Liver (tissue), 9 donors: Measurements from ENCODE around the gene GRK6. TPM values are rescaled to one million over a fixed set of nuclear protein-coding genes. Genes with fewer than 3 reads are reported as not detected.

Experiments
- DNase-seq: peaks from one replicate; pipeline ENCODE4 v3.0.0-alpha.2; 2017; ENCODE audit warnings: low spot score
- H3K27ac ChIP-seq, 2 donors: one replicate each; pipeline ENCODE4 v1.7.0; 2013; ENCODE audit warnings: inconsistent platforms in 2 of 2, low read length in 2 of 2, control low read depth in 1 of 2, low read depth in 1 of 2, mild to moderate bottlenecking in 1 of 2
- H3K27me3 ChIP-seq, 4 donors: one replicate each; pipeline versions ENCODE4 v1.6.1 to v1.7.0; 2013; ENCODE audit warnings: low read length in 3 of 4, inconsistent platforms in 1 of 4, mild to moderate bottlenecking in 1 of 4, moderate library complexity in 1 of 4; ENCODE audit not compliant: control insufficient read depth in 4 of 4, insufficient read depth in 4 of 4
- H3K36me3 ChIP-seq, 4 donors: one replicate each; pipeline versions ENCODE4 v1.6.1 to v1.7.0; 2013; ENCODE audit warnings: low read length in 3 of 4, mild to moderate bottlenecking in 3 of 4, low read depth in 1 of 4, moderate library complexity in 1 of 4; ENCODE audit not compliant: control insufficient read depth in 4 of 4, insufficient read depth in 3 of 4
- H3K4me1 ChIP-seq, 4 donors: one replicate each; pipeline versions ENCODE4 v1.6.1 to v1.7.0; 2013; ENCODE audit warnings: low read length in 3 of 4, mild to moderate bottlenecking in 3 of 4, moderate library complexity in 1 of 4; ENCODE audit not compliant: control insufficient read depth in 4 of 4, insufficient read depth in 4 of 4
- H3K4me3 ChIP-seq, 3 donors: one replicate each; pipeline versions ENCODE4 v1.6.1 to v1.7.0; 2013; ENCODE audit warnings: low read length in 3 of 3, control low read depth in 1 of 3, low read depth in 1 of 3, mild to moderate bottlenecking in 1 of 3
- H3K9ac ChIP-seq, 2 donors: one replicate each; pipeline ENCODE4 v1.7.0; 2013; ENCODE audit warnings: low read length in 2 of 2, mild to moderate bottlenecking in 2 of 2, moderate library complexity in 2 of 2, control low read depth in 1 of 2, low read depth in 1 of 2
- H3K9me3 ChIP-seq, 4 donors: one replicate each; pipeline versions ENCODE4 v1.6.1 to v1.7.0; 2013; ENCODE audit warnings: low read length in 3 of 4; ENCODE audit not compliant: control insufficient read depth in 4 of 4
- ATF3 ChIP-seq: IDR thresholded peaks from 2 replicates; pipeline ENCODE4 v1.6.1; 2016; ENCODE audit warnings: antibody characterized with exemption
- GABPA ChIP-seq, 2 donors: IDR thresholded peaks in 1 of 2; conservative IDR thresholded peaks in 1 of 2; 2 replicates each; pipeline ENCODE4 v1.6.1; 2016; ENCODE audit warnings: antibody characterized with exemption in 2 of 2, mild to moderate bottlenecking in 1 of 2, moderate library complexity in 1 of 2
- HNF4A ChIP-seq, 2 donors: conservative IDR thresholded peaks; 2 replicates each; pipeline ENCODE4 v1.6.1; 2016; ENCODE audit warnings: antibody characterized with exemption in 2 of 2, mild to moderate bottlenecking in 2 of 2
- JUND ChIP-seq, 2 donors: IDR thresholded peaks; 2 replicates each; pipeline ENCODE4 v1.6.1; 2016; ENCODE audit warnings: antibody characterized with exemption in 2 of 2
- MAX ChIP-seq: IDR thresholded peaks from 2 replicates; pipeline ENCODE4 v1.6.1; 2016; ENCODE audit warnings: antibody characterized with exemption
- RAD21 ChIP-seq, 2 donors: IDR thresholded peaks; 2 replicates each; pipeline ENCODE4 v1.6.1; 2016; ENCODE audit warnings: antibody characterized with exemption in 2 of 2, mild to moderate bottlenecking in 2 of 2
- REST ChIP-seq: IDR thresholded peaks from 2 replicates; pipeline ENCODE4 v1.6.1; 2016; ENCODE audit warnings: antibody characterized with exemption, mild to moderate bottlenecking
- SP1 ChIP-seq: IDR thresholded peaks from 2 replicates; pipeline ENCODE4 v1.6.1; 2018; ENCODE audit warnings: antibody characterized with exemption, mild to moderate bottlenecking
- WGBS: extraction: QIAGEN DNeasy Blood & Tissue Kit; methylation state at CpG from one replicate; pipeline ENCODE4 v1.1.7; 2013; 5-methylcytosine and 5-hydroxymethylcytosine counted together
- polyA plus RNA-seq, 2 donors: library from polyadenylated mRNA; stranded (reverse) in 1 of 2; unstranded in 1 of 2; fragments of 200-250 nt in 1 of 2; fragments of >200 nt in 1 of 2; fragmentation: Nextera tagmentation in 1 of 2; extraction: Ambion mirVana in 1 of 2; gene quantifications; one replicate each; pipeline versions ENCODE4 v1.2.1 to v1.2.3, GENCODE V29; 2013 to 2015
- total RNA-seq, 2 donors: library from RNA; depleted of rRNA; stranded (reverse); fragments of >200 nt; gene quantifications; one replicate each; pipeline ENCODE4 v1.2.3, GENCODE V29; 2014
- donor health status: healthy.
- donor health status: healthy.
- donor health status: healthy.
- donor health status: healthy.
- donor health status: healthy.

Gene GRK6
- total and polyA plus RNA-seq, 4 donors: 3.1 to 24.0 (median 10.8) TPM

- no peak for TF ChIP-seq RAD21 (IDR thresholded peaks at IDR 0.05)
- no peak for TF ChIP-seq SP1
- no peak for TF ChIP-seq JUND (IDR thresholded peaks at IDR 0.05)
- no peak for TF ChIP-seq HNF4A (conservative IDR thresholded peaks at IDR 0.05)
- H3K9me3 ChIP-seq: no peaks in the 10 kb centered on the region
- H3K4me1 ChIP-seq: no peaks in the 10 kb centered on the region
- WGBS: 81% methylated on average over 26 of the region's 26 CpGs
- peaks cover 0 to 4% (median under 1%) of the 10 kb centered on the region in 4 donors for H3K36me3 ChIP-seq
- no peak for DNase-seq
- no peak overlapping the region for H3K4me3 ChIP-seq
- H3K27ac ChIP-seq: no peak overlapping the region
- no peak overlapping the region for H3K9ac ChIP-seq
- H3K27me3 ChIP-seq: no peaks in the 10 kb centered on the region
Observed at GRCh38 chr5:177489119-177489716, 62.7 kb downstream of the GRK6 start.

- no peak for DNase-seq
Observed at GRCh38 chr5:177490311-177490991, 64.0 kb downstream of the GRK6 start.

More at GRCh38 chr5:177490311-177490991, 64.0 kb downstream of the GRK6 start:
- 89% methylated on average over 15 of the region's 15 CpGs for WGBS
- Histone ChIP-seq H3K36me3 (peaks cover 0 to 4% (median under 1%) of the 10 kb centered on the region in 4 donors), H3K4me3 (no peak overlapping the region), H3K27me3 (no peaks in the 10 kb centered on the region), H3K9me3 (no peaks in the 10 kb centered on the region), H3K9ac (no peak overlapping the region), H3K4me1 (peaks cover 0 to 4% (median 0%) of the 10 kb centered on the region in 4 donors), H3K27ac (no peak overlapping the region)
- TF ChIP-seq ATF3 (no peak), REST (no peak), GABPA (IDR thresholded peaks at IDR 0.05 in 1 of 2, conservative IDR thresholded peaks at IDR 0.05 in 1 of 2) (no peak), MAX (no peak)
